GM23338 (cell line): ENCODE data around the gene TXLNG. TPM values are rescaled to one million over a fixed set of nuclear protein-coding genes. Genes with fewer than 3 reads are reported as not detected.
"Not testable (repeated sequence)": the region's sequence is repeated elsewhere in the genome, so short reads cannot be mapped to it uniquely, and the experiment has no call there.

ENCODE experiments used
- ATAC-seq: fragments of 200-7000 bp; cut with Tn5 transposase; 3 replicates; pipeline ENCODE4 v1.9.1; 2020
- DNase-seq: peaks from one replicate; pipeline ENCODE4 v3.0.0-alpha.2; 2015; ENCODE audit warnings: low spot score
- H2AFZ ChIP-seq: fragments of 200-600 bp; sonication (generic); 2 replicates; pipeline ENCODE4 v1.8.0; 2016; ENCODE audit warnings: antibody characterized with exemption, mild to moderate bottlenecking, moderate library complexity
- H3F3A ChIP-seq: fragments of 200-600 bp; sonication (generic); replicated peaks from 2 replicates; pipeline ENCODE4 v1.8.0; 2017; ENCODE audit warnings: antibody characterized with exemption, mixed run types, low read depth
- H3K27ac ChIP-seq: fragments of 200-600 bp; sonication (generic); 2 replicates; pipeline ENCODE4 v1.6.1; 2016; ENCODE audit warnings: low read depth
- H3K27me3 ChIP-seq: fragments of 200-600 bp; sonication (generic); 2 replicates; pipeline ENCODE4 v1.8.0; 2016; ENCODE audit warnings: mild to moderate bottlenecking, mixed run types, moderate library complexity; ENCODE audit not compliant: insufficient read depth
- H3K36me3 ChIP-seq: fragments of 200-600 bp; sonication (generic); 2 replicates; pipeline ENCODE4 v1.8.0; 2016; ENCODE audit warnings: mild to moderate bottlenecking; ENCODE audit not compliant: insufficient read depth
- H3K4me1 ChIP-seq: fragments of 200-600 bp; sonication (generic); 2 replicates; pipeline ENCODE4 v1.8.0; 2016; ENCODE audit warnings: mild to moderate bottlenecking, moderate library complexity; ENCODE audit not compliant: insufficient read depth
- H3K4me2 ChIP-seq: fragments of 200-600 bp; sonication (generic); 2 replicates; pipeline ENCODE4 v1.7.1; 2017; ENCODE audit warnings: mixed run types
- H3K4me3 ChIP-seq: fragments of 200-600 bp; sonication (generic); 2 replicates; pipeline ENCODE4 v1.6.1; 2016; ENCODE audit warnings: mixed run types
- H3K79me2 ChIP-seq: fragments of 200-600 bp; sonication (generic); replicated peaks from 2 replicates; pipeline ENCODE4 v1.8.0; 2017; ENCODE audit warnings: mild to moderate bottlenecking; ENCODE audit not compliant: insufficient read depth
- H3K9me2 ChIP-seq: fragments of 200-600 bp; sonication (generic); 2 replicates; pipeline ENCODE4 v1.8.0; 2017; ENCODE audit not compliant: insufficient read depth
- H4K20me1 ChIP-seq: fragments of 200-600 bp; sonication (generic); replicated peaks from 2 replicates; pipeline ENCODE4 v1.8.0; 2017; ENCODE audit warnings: mild to moderate bottlenecking; ENCODE audit not compliant: insufficient read depth
- H3K27ac Mint-ChIP-seq: 2 replicates; pipeline ENCODE4 v1.8.0; 2020; ENCODE audit warnings: inconsistent platforms, mild to moderate bottlenecking, moderate library complexity, mixed read lengths
- H3K27me3 Mint-ChIP-seq: 3 replicates; pipeline ENCODE4 v1.8.0; 2022; ENCODE audit warnings: low read depth, mild to moderate bottlenecking, moderate library complexity, mixed read lengths, inconsistent platforms; ENCODE audit not compliant: insufficient read depth, poor library complexity
- H3K36me3 Mint-ChIP-seq: 3 replicates; pipeline ENCODE4 v1.8.0; 2021; ENCODE audit warnings: low read depth, mild to moderate bottlenecking, inconsistent platforms, moderate library complexity, mixed read lengths
- H3K4me1 Mint-ChIP-seq: 3 replicates; pipeline ENCODE4 v1.8.0; 2020; ENCODE audit warnings: mild to moderate bottlenecking, inconsistent platforms, mixed read lengths
- H3K4me3 Mint-ChIP-seq: 3 replicates; pipeline ENCODE4 v1.8.0; 2021; ENCODE audit warnings: moderate library complexity, mild to moderate bottlenecking, inconsistent platforms, mixed read lengths
- H3K9me3 Mint-ChIP-seq: 3 replicates; pipeline ENCODE4 v1.8.0; 2020; ENCODE audit warnings: moderate library complexity, mild to moderate bottlenecking, inconsistent platforms, mixed read lengths
- EZH2 ChIP-seq: fragments of 200-600 bp; sonication (generic); IDR thresholded peaks from one replicate; pipeline ENCODE4 v1.8.0; 2017; ENCODE audit warnings: antibody characterized with exemption, mild to moderate bottlenecking, low read depth; ENCODE audit not compliant: unreplicated experiment
- ZNF114 ChIP-seq: fragments of 250-450 bp; sonication (Bioruptor Pico); IDR thresholded peaks from 2 replicates; pipeline ENCODE4 v1.5.0; 2020; ENCODE audit warnings: mild to moderate bottlenecking, moderate library complexity
- ZNF462 ChIP-seq: fragments of 250-450 bp; sonication (Bioruptor Pico); IDR thresholded peaks from 2 replicates; pipeline ENCODE4 v1.5.0; 2020; ENCODE audit warnings: mild to moderate bottlenecking, moderate library complexity
- polyA plus RNA-seq: library from polyadenylated mRNA; unstranded; fragments of >200 nt; fragmentation: Nextera tagmentation; extraction: Ambion mirVana; gene quantifications from 2 replicates; pipeline ENCODE4 v1.2.1, GENCODE V29; 2016
- total RNA-seq: library from RNA; depleted of rRNA; stranded (reverse); fragments of >200 nt; shearing (Covaris generic); gene quantifications from 2 replicates; pipeline ENCODE4 v1.2.3, GENCODE V29; 2014

TXLNG gene
- total and polyA plus RNA-seq, 2 experiments from 2014 or later: 45.3 to 48.4 TPM

- TF ChIP-seq ZNF462 (CRISPR knock-in tag) (no peak), ZNF114 (CRISPR knock-in tag) (no peak), EZH2 (no peak)
These were observed 2.8 kb upstream of the TXLNG start (continued) for GRCh38 chrX:16783452-16783851.

GRCh38 chrX:16784440-16784839 is 1.8 kb upstream of the TXLNG start:
- H4K20me1 ChIP-seq: peaks cover 10% of the 10 kb centered on the region
- not testable (repeated sequence) for H3K4me3 Mint-ChIP-seq, H3K27me3 ChIP-seq, H3K4me3 ChIP-seq, ATAC-seq, H3K9me3 Mint-ChIP-seq, H2AFZ ChIP-seq, H3K27ac Mint-ChIP-seq, H3F3A ChIP-seq, H3K27me3 Mint-ChIP-seq, H3K27ac ChIP-seq, H3K36me3 ChIP-seq, H3K4me1 Mint-ChIP-seq, H3K4me1 ChIP-seq, DNase-seq, H3K9me2 ChIP-seq, H3K36me3 Mint-ChIP-seq, H3K4me2 ChIP-seq
- peaks cover 27% of the 10 kb centered on the region for H3K79me2 ChIP-seq
